Body of pancreas (tissue), 4 donors: Measurements from ENCODE around the gene NRG3.

Experiments
- CTCF ChIP-seq, 7 experiments: fragments of 450-650 bp in 4 of 7; fragments of 200-600 bp in 3 of 7; sonication (generic) in 3 of 7; IDR thresholded peaks; one replicate each; pipeline ENCODE4 v1.5.1; 2016 to 2019; ENCODE audit warnings: antibody characterized with exemption in 7 of 7
- POLR2A ChIP-seq, 3 donors: fragments of 450-650 bp; IDR thresholded peaks; one replicate each; pipeline ENCODE4 v1.6.1; 2016; ENCODE audit warnings: antibody characterized with exemption in 3 of 3, mild to moderate bottlenecking in 2 of 3

- TF ChIP-seq CTCF (IDR thresholded peaks at IDR 0.05): no peak
- TF ChIP-seq POLR2A (IDR thresholded peaks at IDR 0.05): no peak
These were observed 197.1 kb downstream of the NRG3 start for GRCh38 chr10:82072124-82072523.
